SK-N-SH (cell line): ENCODE results near the gene MLLT3. TPM values are rescaled to one million over a fixed set of nuclear protein-coding genes. Genes with fewer than 3 reads are reported as not detected.

ENCODE experiments used
- CTCF ChIA-PET: fragments of 300-600, 350-600 bp; formaldehyde crosslinking; extraction: SDS; loops from one replicate; lab custom pipeline; 2021; lab: Yijun Ruan, JAX
- POLR2A ChIA-PET: fragments of 350-600 bp; sonication (Branson Sonifier 250); formaldehyde crosslinking; extraction: SDS; loops from one replicate; lab custom pipeline; 2020; ENCODE audit warnings: antibody characterized with exemption, inconsistent platforms; lab: Yijun Ruan, JAX
- DNase-seq: peaks from one replicate; pipeline ENCODE4 v3.0.0; 2012
- H2AFZ ChIP-seq: fragments of 200-600 bp; sonication (generic); 2 replicates; pipeline ENCODE4 v1.8.1; 2016; ENCODE audit warnings: antibody characterized with exemption, mild to moderate bottlenecking, low read depth
- H3F3A ChIP-seq: fragments of 200-600 bp; sonication (generic); replicated peaks from 2 replicates; pipeline ENCODE3; 2016; ENCODE audit warnings: antibody characterized with exemption, mild to moderate bottlenecking; ENCODE audit not compliant: insufficient read depth
- H3K27ac ChIP-seq, 2 experiments: fragments of 200-500 bp in 1 of 2; fragments of 200-600 bp in 1 of 2; sonication (Bioruptor generic) in 1 of 2; sonication (generic), shearing (Covaris generic) in 1 of 2; 2 replicates each; pipeline versions ENCODE4 v1.5.1 to v1.6.1; 2014 to 2016; ENCODE audit warnings: low read depth in 2 of 2, inconsistent platforms in 1 of 2, low read length in 1 of 2, mild to moderate bottlenecking in 1 of 2, mixed read lengths in 1 of 2
- H3K27me3 ChIP-seq: fragments of 200-600 bp; sonication (generic), shearing (Covaris generic); 2 replicates; pipeline ENCODE4 v1.6.1; 2016; ENCODE audit warnings: mixed run types; ENCODE audit not compliant: insufficient read depth
- H3K36me3 ChIP-seq, 2 experiments: fragments of 200-500 bp in 1 of 2; fragments of 200-600 bp in 1 of 2; sonication (Bioruptor generic) in 1 of 2; sonication (generic) in 1 of 2; replicated peaks in 1 of 2; 2 replicates each; pipeline versions ENCODE3 to v1.5.1; 2014 to 2016; ENCODE audit warnings: low read length in 1 of 2, mild to moderate bottlenecking in 1 of 2; ENCODE audit not compliant: insufficient read depth in 2 of 2, control insufficient read depth in 1 of 2
- H3K4me1 ChIP-seq, 2 experiments: fragments of 200-500 bp in 1 of 2; fragments of 200-600 bp in 1 of 2; sonication (Bioruptor generic) in 1 of 2; sonication (generic), shearing (Covaris generic) in 1 of 2; 2 replicates each; pipeline versions ENCODE4 v1.5.1 to v1.6.1; 2014 to 2016; ENCODE audit warnings: low read depth in 1 of 2, low read length in 1 of 2, mixed run types in 1 of 2; ENCODE audit not compliant: insufficient read depth in 2 of 2, control insufficient read depth in 1 of 2
- H3K4me2 ChIP-seq: fragments of 200-600 bp; sonication (generic), shearing (Covaris generic); 2 replicates; pipeline ENCODE4 v1.6.1; 2017; ENCODE audit warnings: mixed run types
- H3K4me3 ChIP-seq, 2 experiments: fragments of 200-500 bp in 1 of 2; fragments of 200-600 bp in 1 of 2; sonication (Bioruptor generic) in 1 of 2; sonication (generic), shearing (Covaris generic) in 1 of 2; 2 replicates each; pipeline versions ENCODE4 v1.5.1 to v1.8.1; 2014 to 2016; ENCODE audit warnings: low read depth in 2 of 2, inconsistent platforms in 1 of 2, low read length in 1 of 2, mild to moderate bottlenecking in 1 of 2, mixed read lengths in 1 of 2, moderate library complexity in 1 of 2
- H3K79me2 ChIP-seq: fragments of 200-600 bp; sonication (generic); 2 replicates; pipeline ENCODE4 v1.8.1; 2017; ENCODE audit warnings: mild to moderate bottlenecking; ENCODE audit not compliant: insufficient read depth
- H3K9ac ChIP-seq: fragments of 200-600 bp; sonication (generic); 2 replicates; pipeline ENCODE4 v1.6.1; 2017; ENCODE audit warnings: mixed run types
- H3K9me2 ChIP-seq: fragments of 200-600 bp; sonication (generic); 2 replicates; pipeline ENCODE4 v1.6.1; 2017; ENCODE audit warnings: mixed run types
- H3K9me3 ChIP-seq: fragments of 200-600 bp; sonication (generic); 2 replicates; pipeline ENCODE4 v1.6.1; 2017; ENCODE audit warnings: mixed run types, mild to moderate bottlenecking, moderate library complexity
- H4K20me1 ChIP-seq: fragments of 200-600 bp; sonication (generic); 2 replicates; pipeline ENCODE4 v1.6.1; 2017; ENCODE audit warnings: mild to moderate bottlenecking, mixed run types; ENCODE audit not compliant: insufficient read depth
- ELF1 ChIP-seq: IDR thresholded peaks from 2 replicates; pipeline ENCODE4 v1.4.0; 2012
- EP300 ChIP-seq, 2 experiments: IDR thresholded peaks; 2 replicates each; pipeline versions ENCODE4 v1.4.0 to v1.6.1; 2012; ENCODE audit warnings: borderline replicate concordance in 1 of 2, low read depth in 1 of 2, low read length in 1 of 2
- EZH2phosphoT487 ChIP-seq: fragments of 200-600 bp; sonication (generic); IDR thresholded peaks from 2 replicates; pipeline ENCODE4 v1.6.1; 2017; ENCODE audit warnings: low read depth, mixed run types, mild to moderate bottlenecking, antibody characterized with exemption, moderate library complexity, borderline replicate concordance
- FOSL2 ChIP-seq: IDR thresholded peaks from 2 replicates; pipeline ENCODE4 v1.4.0; 2012; ENCODE audit warnings: low read depth, mild to moderate bottlenecking, moderate library complexity, borderline replicate concordance
- GABPA ChIP-seq: IDR thresholded peaks from 2 replicates; pipeline ENCODE4 v1.4.0; 2012; ENCODE audit warnings: low read depth, mild to moderate bottlenecking
- GATA2 ChIP-seq: sonication (generic); formaldehyde crosslinking; IDR thresholded peaks from 2 replicates; pipeline ENCODE4 v1.5.0; 2020; ENCODE audit warnings: mild to moderate bottlenecking, missing genetic modification reagents
- JUND ChIP-seq: IDR thresholded peaks from 2 replicates; pipeline ENCODE4 v1.4.0; 2012
- NFIC ChIP-seq: IDR thresholded peaks from 2 replicates; pipeline ENCODE4 v1.4.0; 2012; ENCODE audit warnings: borderline replicate concordance
- NRF1 ChIP-seq: IDR thresholded peaks from 2 replicates; pipeline ENCODE4 v1.6.1; 2012; ENCODE audit warnings: low read depth, mild to moderate bottlenecking, low read length
- RAD21 ChIP-seq: IDR thresholded peaks from 2 replicates; pipeline ENCODE4 v1.6.1; 2012; ENCODE audit warnings: mild to moderate bottlenecking, low read length
- RCOR1 ChIP-seq: fragments of 150-350 bp; IDR thresholded peaks from 2 replicates; pipeline ENCODE4 v1.6.1; 2017; ENCODE audit warnings: antibody characterized with exemption, low read length
- RXRA ChIP-seq: IDR thresholded peaks from 2 replicates; pipeline ENCODE4 v1.4.0; 2012; ENCODE audit warnings: low read depth, mild to moderate bottlenecking, borderline replicate concordance
- SIN3A ChIP-seq: IDR thresholded peaks from 2 replicates; pipeline ENCODE4 v1.6.1; 2012; ENCODE audit warnings: low read depth, mild to moderate bottlenecking, low read length, moderate library complexity, borderline replicate concordance
- SMC3 ChIP-seq: IDR thresholded peaks from 2 replicates; pipeline ENCODE4 v1.6.1; 2012; ENCODE audit warnings: low read depth, low read length, improper control_type of control experiment
- TAF1 ChIP-seq: IDR thresholded peaks from 2 replicates; pipeline ENCODE4 v1.6.1; 2012; ENCODE audit warnings: low read depth, mild to moderate bottlenecking, low read length, moderate library complexity, borderline replicate concordance
- TCF12 ChIP-seq: IDR thresholded peaks from 2 replicates; pipeline ENCODE4 v1.4.0; 2012
- YY1 ChIP-seq: IDR thresholded peaks from 2 replicates; pipeline ENCODE4 v1.4.0; 2012; ENCODE audit warnings: low read depth, mild to moderate bottlenecking
- WGBS: methylation state at CpG from one replicate; pipeline ENCODE4 v1.1.6; 2017; ENCODE audit warnings: low lambda C conversion rate; 5-methylcytosine and 5-hydroxymethylcytosine counted together
- polyA plus RNA-seq, 3 experiments: library from polyadenylated mRNA; depleted of rRNA; stranded (reverse); fragments of >200 nt; gene quantifications; 2 replicates each; pipeline ENCODE4 v1.2.3, GENCODE V29; 2012
- TF ChIP-seq, protein P1 (sequence below): fragments of 150-350 bp; IDR thresholded peaks from 2 replicates; pipeline ENCODE4 v1.6.1; 2016; ENCODE audit warnings: mild to moderate bottlenecking, low read depth, low read length

The MLLT3 gene
- polyA plus RNA-seq, 1 of the 3 experiments (the other 2 are of a cell fraction): 3.9 TPM

DNA sequence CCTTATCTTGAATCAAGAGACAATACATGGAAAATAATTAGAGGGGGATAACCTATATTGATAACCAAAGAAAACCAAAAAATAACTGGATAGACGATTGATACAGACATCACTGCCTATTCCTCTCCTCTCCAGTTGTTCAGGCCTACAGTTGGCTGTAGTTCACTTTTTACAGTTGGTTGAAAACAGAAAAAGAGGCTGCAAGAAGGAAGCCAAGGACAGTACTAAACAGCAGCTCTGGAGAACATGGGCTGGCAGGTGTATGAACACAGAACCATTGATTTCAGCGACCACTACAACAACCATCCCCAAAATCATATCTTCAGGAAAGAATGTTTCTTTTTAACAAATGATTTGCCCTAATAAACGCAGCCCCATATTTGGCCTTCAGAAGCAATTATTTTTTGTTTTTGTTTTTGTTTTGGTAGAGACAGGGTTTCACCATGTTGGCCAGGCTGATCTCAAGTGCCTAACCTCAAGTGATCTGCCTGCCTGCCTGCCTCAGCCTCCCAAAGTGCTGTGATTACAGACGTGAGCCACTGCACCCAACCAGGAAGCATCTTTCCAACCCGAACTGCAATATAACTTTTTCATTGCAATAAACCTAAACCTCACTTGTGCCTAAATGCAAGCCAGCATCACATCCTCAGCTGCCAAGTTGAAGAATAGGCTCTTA lies 64.3 kb downstream of the MLLT3 start:
- ChIA-PET POLR2A (no interaction called here), CTCF (interaction anchor here (1.3 kb wide), 1 partner anchor 18 kb away, joined by 3 read pairs; no protein-coding TSS in a partner anchor)
- Histone ChIP-seq H3K9ac (peak overlapping the region; percentile 42; the same call in 1 of the 2 replicates), H3K9me2 (no peaks in the 10 kb centered on the region), H3K9me3 (no peaks in the 10 kb centered on the region), H3K27me3 (no peaks in the 10 kb centered on the region), H3K27ac (peak overlapping the region in 1 of 2 experiments; percentile 79; a peak in 2 of 4 replicates), H3K4me1 (peaks cover 4 to 23% of the 10 kb centered on the region in 2 experiments), H3K4me3 (peak overlapping the region in 1 of 2 experiments; percentile 14; a peak in 1 of 4 replicates), H3F3A (no peaks in the 10 kb centered on the region), H2AFZ (peak overlapping the region; percentile 31; the same call in 1 of the 2 replicates), H4K20me1 (no peaks in the 10 kb centered on the region), H3K79me2 (no peaks in the 10 kb centered on the region), H3K4me2 (peak overlapping the region; percentile 57), H3K36me3 (no peaks in the 10 kb centered on the region)
- 78% methylated on average over 5 of the region's 5 CpGs for WGBS
- no peak for DNase-seq
- TF ChIP-seq RXRA (no peak), GABPA (no peak), EP300 (IDR thresholded peaks at IDR 0.05; ENCODE audit: borderline replicate concordance in 1 of 2, low read depth in 1 of 2, low read length in 1 of 2) (no peak), FOSL2 (no peak), RAD21 (no peak), ELF1 (no peak), JUND (no peak), TAF1 (no peak), GATA2 (CRISPR knock-in tag) (no peak), RCOR1 (no peak), SMC3 (no peak), YY1 (no peak), TCF12 (no peak), NFIC (no peak), SIN3A (no peak), NRF1 (no peak), EZH2phosphoT487 (no peak)
- TF ChIP-seq, protein P1, sequence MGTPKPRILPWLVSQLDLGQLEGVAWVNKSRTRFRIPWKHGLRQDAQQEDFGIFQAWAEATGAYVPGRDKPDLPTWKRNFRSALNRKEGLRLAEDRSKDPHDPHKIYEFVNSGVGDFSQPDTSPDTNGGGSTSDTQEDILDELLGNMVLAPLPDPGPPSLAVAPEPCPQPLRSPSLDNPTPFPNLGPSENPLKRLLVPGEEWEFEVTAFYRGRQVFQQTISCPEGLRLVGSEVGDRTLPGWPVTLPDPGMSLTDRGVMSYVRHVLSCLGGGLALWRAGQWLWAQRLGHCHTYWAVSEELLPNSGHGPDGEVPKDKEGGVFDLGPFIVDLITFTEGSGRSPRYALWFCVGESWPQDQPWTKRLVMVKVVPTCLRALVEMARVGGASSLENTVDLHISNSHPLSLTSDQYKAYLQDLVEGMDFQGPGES: no peak

DNA sequence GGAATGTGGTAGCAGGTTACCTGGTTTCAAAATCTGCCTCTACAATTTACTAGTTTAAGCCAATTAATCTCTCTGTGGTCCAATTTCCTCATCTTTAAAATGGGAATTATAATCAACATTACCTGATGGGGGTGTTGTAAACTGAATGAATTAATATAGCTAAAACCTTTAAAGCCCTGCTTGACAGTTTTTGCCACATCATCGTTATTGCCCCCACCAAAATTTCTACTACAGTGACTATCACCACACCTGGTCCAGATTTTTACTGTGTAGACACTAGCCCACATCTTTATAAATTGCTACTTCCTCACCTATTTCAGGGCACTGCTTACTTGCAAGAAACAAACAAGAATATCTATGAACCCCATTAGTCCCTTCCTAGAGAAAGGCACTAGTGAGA lies 65.0 kb downstream of the MLLT3 start:
- Histone ChIP-seq H3F3A (no peaks in the 10 kb centered on the region), H3K36me3 (no peaks in the 10 kb centered on the region), H3K27ac (peak overlapping the region in 1 of 2 experiments; percentile 79; a peak in 1 of 4 replicates), H3K9me3 (no peaks in the 10 kb centered on the region), H3K9ac (no peak overlapping the region), H3K79me2 (no peaks in the 10 kb centered on the region), H3K4me2 (no peak overlapping the region), H3K4me3 (no peak overlapping the region), H2AFZ (no peak overlapping the region), H3K4me1 (peaks cover 5 to 23% of the 10 kb centered on the region in 2 experiments), H3K9me2 (no peaks in the 10 kb centered on the region), H3K27me3 (no peaks in the 10 kb centered on the region), H4K20me1 (no peaks in the 10 kb centered on the region)
- ChIA-PET POLR2A (no interaction called here), CTCF (interaction anchor here (1.3 kb wide), 1 partner anchor 18 kb away, joined by 3 read pairs; no protein-coding TSS in a partner anchor)
- 88% methylated on average over 1 of the region's 1 CpG for WGBS
- no peak for DNase-seq
- TF ChIP-seq NRF1 (no peak), GABPA (no peak)
